ENCODE measurements around the gene AGXT.

DNA sequence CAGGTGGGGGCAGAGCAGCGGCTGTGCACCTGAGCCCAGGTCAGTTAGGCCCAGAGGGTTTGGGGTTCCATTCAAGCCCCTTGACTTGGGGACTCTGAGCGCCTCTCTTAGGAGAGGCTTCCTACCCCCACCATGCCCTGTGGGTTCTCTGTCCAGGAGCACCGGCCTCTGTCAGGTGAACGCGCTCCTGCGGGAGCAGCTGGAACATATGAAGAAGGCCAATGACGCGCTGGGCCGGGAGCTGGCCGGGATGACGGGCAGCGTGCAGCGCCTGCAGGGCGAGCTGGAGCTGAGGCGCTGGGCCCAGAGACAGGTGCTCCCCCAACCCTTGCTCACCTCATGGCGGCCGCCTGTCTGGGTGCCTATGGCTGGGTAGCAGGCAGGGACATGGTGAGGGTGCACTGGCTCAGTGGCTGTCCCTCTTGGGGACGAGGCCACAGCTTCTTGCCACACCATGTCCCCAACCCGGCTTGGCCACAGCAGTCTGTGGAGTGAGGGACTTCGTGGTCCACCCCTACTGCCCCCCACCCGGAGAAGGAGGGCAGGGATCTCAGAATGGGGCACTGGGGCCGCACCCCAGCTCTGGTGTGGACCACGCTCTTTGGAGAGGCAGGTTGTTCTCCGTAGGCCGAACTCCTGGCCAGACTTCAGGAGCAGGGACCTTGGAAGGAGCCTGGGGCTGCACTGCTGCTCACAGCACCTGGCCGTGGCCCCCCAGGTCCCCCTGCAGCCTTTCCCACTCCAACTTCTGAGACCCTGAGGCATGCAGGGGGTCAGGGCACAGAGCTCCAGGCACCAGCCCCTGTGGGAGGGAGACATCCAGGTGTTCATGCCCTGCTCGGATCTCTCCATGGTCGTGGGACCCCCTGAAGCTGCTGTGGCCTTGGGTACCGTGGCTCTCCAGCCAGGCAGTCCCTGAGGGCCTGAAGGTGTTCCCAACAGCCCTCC lies 57.2 kb downstream of the AGXT start:
- no peak for TF ChIP-seq SIN3A (IDR thresholded peaks at IDR 0.05; ENCODE audit: borderline replicate concordance, insufficient read depth, low read length)
- no peak for TF ChIP-seq POLR2AphosphoS5 (IDR thresholded peaks at IDR 0.05; ENCODE audit: low read depth, low read length)
- TF ChIP-seq TAF1 (IDR thresholded peaks at IDR 0.05; ENCODE audit: borderline replicate concordance, insufficient read depth, low read length), result no peak
- TF ChIP-seq, protein P1, sequence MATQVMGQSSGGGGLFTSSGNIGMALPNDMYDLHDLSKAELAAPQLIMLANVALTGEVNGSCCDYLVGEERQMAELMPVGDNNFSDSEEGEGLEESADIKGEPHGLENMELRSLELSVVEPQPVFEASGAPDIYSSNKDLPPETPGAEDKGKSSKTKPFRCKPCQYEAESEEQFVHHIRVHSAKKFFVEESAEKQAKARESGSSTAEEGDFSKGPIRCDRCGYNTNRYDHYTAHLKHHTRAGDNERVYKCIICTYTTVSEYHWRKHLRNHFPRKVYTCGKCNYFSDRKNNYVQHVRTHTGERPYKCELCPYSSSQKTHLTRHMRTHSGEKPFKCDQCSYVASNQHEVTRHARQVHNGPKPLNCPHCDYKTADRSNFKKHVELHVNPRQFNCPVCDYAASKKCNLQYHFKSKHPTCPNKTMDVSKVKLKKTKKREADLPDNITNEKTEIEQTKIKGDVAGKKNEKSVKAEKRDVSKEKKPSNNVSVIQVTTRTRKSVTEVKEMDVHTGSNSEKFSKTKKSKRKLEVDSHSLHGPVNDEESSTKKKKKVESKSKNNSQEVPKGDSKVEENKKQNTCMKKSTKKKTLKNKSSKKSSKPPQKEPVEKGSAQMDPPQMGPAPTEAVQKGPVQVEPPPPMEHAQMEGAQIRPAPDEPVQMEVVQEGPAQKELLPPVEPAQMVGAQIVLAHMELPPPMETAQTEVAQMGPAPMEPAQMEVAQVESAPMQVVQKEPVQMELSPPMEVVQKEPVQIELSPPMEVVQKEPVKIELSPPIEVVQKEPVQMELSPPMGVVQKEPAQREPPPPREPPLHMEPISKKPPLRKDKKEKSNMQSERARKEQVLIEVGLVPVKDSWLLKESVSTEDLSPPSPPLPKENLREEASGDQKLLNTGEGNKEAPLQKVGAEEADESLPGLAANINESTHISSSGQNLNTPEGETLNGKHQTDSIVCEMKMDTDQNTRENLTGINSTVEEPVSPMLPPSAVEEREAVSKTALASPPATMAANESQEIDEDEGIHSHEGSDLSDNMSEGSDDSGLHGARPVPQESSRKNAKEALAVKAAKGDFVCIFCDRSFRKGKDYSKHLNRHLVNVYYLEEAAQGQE (IDR thresholded peaks at IDR 0.05; ENCODE audit: insufficient read depth in 1 of 2, low read depth in 2 of 2, low read length in 2 of 2), result no peak
- TF ChIP-seq FOXP2 (optimal IDR thresholded peaks at IDR 0.05; ENCODE audit: borderline replicate concordance, extremely low read depth, extremely low read length, insufficient read depth), result no peak
